GM12878 (cell line): ENCODE data around the gene CREB5. TPM values are rescaled to one million over a fixed set of nuclear protein-coding genes. Genes with fewer than 3 reads are reported as not detected.

Experiments used
- ATAC-seq: fragments of 200-7000 bp; cut with Tn5 transposase; 3 replicates; pipeline ENCODE4 v1.9.1; 2020; ENCODE audit warnings: mild to moderate bottlenecking, moderate library complexity
- BruUV-seq: library from RNA; stranded (reverse); fragments of 400-500 nt; replicated peaks from 2 replicates; lab custom pipeline; 2021; lab: Mats Ljungman, UMichigan
- CTCF ChIA-PET: fragments of 300-600 bp; sonication (Branson Sonifier 250); formaldehyde crosslinking; extraction: SDS; loops from one replicate; lab custom pipeline; 2021; ENCODE audit warnings: inconsistent platforms; lab: Yijun Ruan, JAX
- POLR2A ChIA-PET: fragments of 350-600 bp; formaldehyde crosslinking; extraction: SDS; loops from one replicate; lab custom pipeline; 2021; ENCODE audit warnings: inconsistent platforms; lab: Charles Lee
- RAD21 ChIA-PET: fragments of 300-600 bp; sonication (Branson Sonifier 250); formaldehyde crosslinking; loops from one replicate; lab custom pipeline; 2023; ENCODE audit warnings: antibody characterized with exemption; ENCODE audit not compliant: unreplicated experiment; lab: Charles Lee
- SMC1A ChIA-PET: fragments of 300-600 bp; sonication (Branson Sonifier 250); formaldehyde crosslinking; loops from one replicate; lab custom pipeline; 2023; ENCODE audit not compliant: unreplicated experiment, uncharacterized antibody; lab: Charles Lee
- DNase-seq: peaks from one replicate; pipeline ENCODE4 v3.0.0-alpha.2; 2011; ENCODE audit warnings: low read depth, low spot score
- FAIRE-seq: peaks from 3 replicates; lab custom pipeline; 2011; peaks lifted over from hg19 to GRCh38; lab: Jason Lieb, UNC
- H2AFZ ChIP-seq: 2 replicates; pipeline ENCODE4 v1.6.0; 2011; ENCODE audit warnings: low read depth, low read length, control low read depth; ENCODE audit not compliant: control insufficient read depth
- H3K27ac ChIP-seq: 2 replicates; pipeline ENCODE4 v1.5.1; 2011; ENCODE audit warnings: control low read depth; ENCODE audit not compliant: control insufficient read depth, insufficient read depth
- H3K27me3 ChIP-seq, 2 experiments: replicated peaks in 1 of 2; 2 replicates each; pipeline versions ENCODE4 v1.6.0 to v1.6.1; 2011; ENCODE audit warnings: low read length in 1 of 2; ENCODE audit not compliant: control insufficient read depth in 2 of 2, insufficient read depth in 2 of 2
- H3K36me3 ChIP-seq, 2 experiments: 2 replicates each; pipeline ENCODE4 v1.5.1; 2011; ENCODE audit warnings: low read length in 1 of 2; ENCODE audit not compliant: control insufficient read depth in 2 of 2, insufficient read depth in 2 of 2
- H3K4me1 ChIP-seq: 2 replicates; pipeline ENCODE4 v1.6.1; 2011; ENCODE audit warnings: mild to moderate bottlenecking, low read length, moderate library complexity, mixed read lengths; ENCODE audit not compliant: control insufficient read depth, insufficient read depth
- H3K4me2 ChIP-seq: 2 replicates; pipeline ENCODE4 v1.6.0; 2011; ENCODE audit warnings: control low read depth; ENCODE audit not compliant: control insufficient read depth, insufficient read depth
- H3K4me3 ChIP-seq: fragments of 200-600 bp; sonication (generic); 2 replicates; pipeline ENCODE4 v1.5.1; 2016
- H3K79me2 ChIP-seq: 2 replicates; pipeline ENCODE4 v1.6.0; 2011; ENCODE audit warnings: low read length; ENCODE audit not compliant: control insufficient read depth, insufficient read depth
- H3K9ac ChIP-seq: 2 replicates; pipeline ENCODE4 v1.8.0; 2011; ENCODE audit warnings: low read length, control low read depth, mixed read lengths; ENCODE audit not compliant: control insufficient read depth, insufficient read depth
- H3K9me3 ChIP-seq: replicated peaks from 3 replicates; pipeline ENCODE4 v1.5.1; 2011; ENCODE audit warnings: mild to moderate bottlenecking, low read length; ENCODE audit not compliant: control insufficient read depth, insufficient read depth
- H4K20me1 ChIP-seq: 2 replicates; pipeline ENCODE4 v1.6.0; 2011; ENCODE audit not compliant: control insufficient read depth, insufficient read depth
- WGBS: methylation state at CpG from one replicate; pipeline ENCODE4 v1.1.6; 2016; ENCODE audit warnings: low lambda C conversion rate; ENCODE audit not compliant: insufficient replicate concordance, insufficient coverage; ENCODE audit errors: missing lambda C conversion rate; 5-methylcytosine and 5-hydroxymethylcytosine counted together
- in situ Hi-C: fragments of 300-500 bp; cut with MboI; formaldehyde crosslinking; loops from 9 replicates; pipeline ENCODE4 v1.14.3; 2018; ENCODE audit warnings: mixed read lengths
- intact Hi-C: fragments of 100-400 bp; cut with micrococcal nuclease; formaldehyde crosslinking; loops from one replicate; pipeline ENCODE4 v1.14.2; 2022; ENCODE audit not compliant: unreplicated experiment
- polyA plus RNA-seq, 11 experiments: library from polyadenylated mRNA; depleted of rRNA in 4 of 11; unstranded in 6 of 11; stranded (reverse) in 5 of 11; fragments of >200 nt; fragmentation: Nextera tagmentation in 4 of 11; fragmentation: Illumina TruSeq in 1 of 11; extraction: Ambion mirVana in 4 of 11; extraction: Trizol in 1 of 11; gene quantifications; 1 replicate in 1 of 11; 2 replicates in 10 of 11; pipeline versions ENCODE4 v1.2.1 to v1.2.3, GENCODE V29; 2011 to 2016; ENCODE audit warnings: inconsistent platforms in 2 of 11, missing spikeins in 2 of 11, low read depth in 1 of 11
- total RNA-seq, 4 experiments: library from RNA; depleted of rRNA in 3 of 4; stranded (reverse); fragments of >200 nt in 3 of 4; fragmentation: Illumina TruSeq in 1 of 4; extraction: Trizol in 1 of 4; gene quantifications; 2 replicates each; pipeline versions ENCODE4 v1.2.1 to v1.2.3, GENCODE V29; 2013 to 2021
- TF ChIP-seq, protein P1 (sequence below): fragments of 450-650 bp; conservative IDR thresholded peaks from 2 replicates; pipeline ENCODE4 v1.6.1; 2017; ENCODE audit warnings: mild to moderate bottlenecking, moderate library complexity
- TF ChIP-seq, protein P2 (sequence below): fragments of 450-650 bp; IDR thresholded peaks from 2 replicates; pipeline ENCODE4 v1.6.1; 2018; ENCODE audit warnings: borderline replicate concordance, mild to moderate bottlenecking; ENCODE audit not compliant: partially characterized antibody

CREB5 gene
- total and polyA plus RNA-seq, 10 of the 15 experiments (the other 5 are each of a cell fraction or from before 2014, with no cell fraction given) = 12.9 to 74.1 (median 53.0) TPM

DNA sequence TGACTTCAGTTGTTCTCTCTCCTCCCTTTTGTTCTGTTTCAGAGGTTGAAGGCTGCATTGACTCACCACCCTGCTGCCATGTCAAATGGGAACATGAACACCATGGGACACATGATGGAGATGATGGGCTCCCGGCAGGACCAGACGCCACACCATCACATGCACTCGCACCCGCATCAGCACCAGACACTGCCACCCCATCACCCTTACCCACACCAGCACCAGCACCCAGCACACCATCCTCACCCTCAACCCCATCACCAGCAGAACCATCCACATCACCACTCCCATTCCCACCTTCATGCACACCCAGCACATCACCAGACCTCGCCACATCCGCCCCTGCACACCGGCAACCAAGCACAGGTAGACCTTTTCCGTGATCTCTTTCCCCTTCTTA lies 391.8 kb downstream of the CREB5 start:
- CTCF ChIA-PET = interaction anchor here (0.6 to 2.7 kb wide), 2 partner anchors 13 to 118 kb away, joined by 3 to 9 read pairs; no protein-coding TSS in a partner anchor
- H4K20me1 ChIP-seq = no peaks in the 10 kb centered on the region
- WGBS = 83% methylated on average over 8 of the region's 8 CpGs
- RAD21 ChIA-PET = no interaction called here
- DNase-seq = no peak
- no peak overlapping the region for H3K4me3 ChIP-seq
- in situ Hi-C loops = no loop called here
- no peak overlapping the region for H3K27ac ChIP-seq
- intact Hi-C loops = no loop called here
- peaks cover 0 to 10% of the 10 kb centered on the region in 2 experiments; a peak in 2 of 4 replicates for H3K36me3 ChIP-seq
- SMC1A ChIA-PET = interaction anchor here (1.5 to 1.8 kb wide), 2 partner anchors 10 to 13 kb away, joined by 5 read pairs; no protein-coding TSS in a partner anchor
- H3K4me1 ChIP-seq = peaks cover 11% of the 10 kb centered on the region
- TF ChIP-seq, protein P1, sequence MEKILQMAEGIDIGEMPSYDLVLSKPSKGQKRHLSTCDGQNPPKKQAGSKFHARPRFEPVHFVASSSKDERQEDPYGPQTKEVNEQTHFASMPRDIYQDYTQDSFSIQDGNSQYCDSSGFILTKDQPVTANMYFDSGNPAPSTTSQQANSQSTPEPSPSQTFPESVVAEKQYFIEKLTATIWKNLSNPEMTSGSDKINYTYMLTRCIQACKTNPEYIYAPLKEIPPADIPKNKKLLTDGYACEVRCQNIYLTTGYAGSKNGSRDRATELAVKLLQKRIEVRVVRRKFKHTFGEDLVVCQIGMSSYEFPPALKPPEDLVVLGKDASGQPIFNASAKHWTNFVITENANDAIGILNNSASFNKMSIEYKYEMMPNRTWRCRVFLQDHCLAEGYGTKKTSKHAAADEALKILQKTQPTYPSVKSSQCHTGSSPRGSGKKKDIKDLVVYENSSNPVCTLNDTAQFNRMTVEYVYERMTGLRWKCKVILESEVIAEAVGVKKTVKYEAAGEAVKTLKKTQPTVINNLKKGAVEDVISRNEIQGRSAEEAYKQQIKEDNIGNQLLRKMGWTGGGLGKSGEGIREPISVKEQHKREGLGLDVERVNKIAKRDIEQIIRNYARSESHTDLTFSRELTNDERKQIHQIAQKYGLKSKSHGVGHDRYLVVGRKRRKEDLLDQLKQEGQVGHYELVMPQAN = no peak
- TF ChIP-seq, protein P2, sequence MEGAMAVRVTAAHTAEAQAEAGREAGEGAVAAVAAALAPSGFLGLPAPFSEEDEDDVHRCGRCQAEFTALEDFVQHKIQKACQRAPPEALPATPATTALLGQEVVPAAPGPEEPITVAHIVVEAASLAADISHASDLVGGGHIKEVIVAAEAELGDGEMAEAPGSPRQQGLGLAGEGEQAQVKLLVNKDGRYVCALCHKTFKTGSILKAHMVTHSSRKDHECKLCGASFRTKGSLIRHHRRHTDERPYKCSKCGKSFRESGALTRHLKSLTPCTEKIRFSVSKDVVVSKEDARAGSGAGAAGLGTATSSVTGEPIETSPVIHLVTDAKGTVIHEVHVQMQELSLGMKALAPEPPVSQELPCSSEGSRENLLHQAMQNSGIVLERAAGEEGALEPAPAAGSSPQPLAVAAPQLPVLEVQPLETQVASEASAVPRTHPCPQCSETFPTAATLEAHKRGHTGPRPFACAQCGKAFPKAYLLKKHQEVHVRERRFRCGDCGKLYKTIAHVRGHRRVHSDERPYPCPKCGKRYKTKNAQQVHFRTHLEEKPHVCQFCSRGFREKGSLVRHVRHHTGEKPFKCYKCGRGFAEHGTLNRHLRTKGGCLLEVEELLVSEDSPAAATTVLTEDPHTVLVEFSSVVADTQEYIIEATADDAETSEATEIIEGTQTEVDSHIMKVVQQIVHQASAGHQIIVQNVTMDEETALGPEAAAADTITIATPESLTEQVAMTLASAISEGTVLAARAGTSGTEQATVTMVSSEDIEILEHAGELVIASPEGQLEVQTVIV = no peak
- TF ChIP-seq, all 136 proteins: peak for 0
- POLR2A ChIA-PET = no interaction called here
- BruUV-seq = no TSS peak
- Histone ChIP-seq H3K79me2 (no peaks in the 10 kb centered on the region), H3K9me3 (no peaks in the 10 kb centered on the region), H3K9ac (no peak overlapping the region), H2AFZ (no peak overlapping the region), H3K4me2 (no peak overlapping the region), H3K27me3 (no peaks in the 10 kb centered on the region)
- ATAC-seq (no peak), FAIRE-seq (no peak)
